Osteocyte (in vitro differentiated cells): ENCODE measurements around the gene TAF1B. TPM values are rescaled to one million over a fixed set of nuclear protein-coding genes. Genes with fewer than 3 reads are reported as not detected.
"Not testable (repeated sequence)": the region's sequence is repeated elsewhere in the genome, so short reads cannot be mapped to it uniquely, and the experiment has no call there.

Experiments used
- DNase-seq: peaks from one replicate; pipeline ENCODE4 v3.0.0; 2021; ENCODE audit warnings: mixed read lengths; ENCODE audit not compliant: unreplicated experiment; ENCODE audit errors: extremely low spot score
- H3K27ac Mint-ChIP-seq: one replicate; pipeline ENCODE4 v1.8.0; 2021; ENCODE audit warnings: mild to moderate bottlenecking, mixed read lengths; ENCODE audit not compliant: unreplicated experiment
- H3K27me3 Mint-ChIP-seq: one replicate; pipeline ENCODE4 v1.8.0; 2021; ENCODE audit warnings: mixed read lengths; ENCODE audit not compliant: unreplicated experiment
- H3K36me3 Mint-ChIP-seq: one replicate; pipeline ENCODE4 v1.8.0; 2021; ENCODE audit warnings: mixed read lengths; ENCODE audit not compliant: unreplicated experiment
- H3K4me1 Mint-ChIP-seq: one replicate; pipeline ENCODE4 v1.8.0; 2021; ENCODE audit warnings: mixed read lengths; ENCODE audit not compliant: unreplicated experiment
- H3K4me3 Mint-ChIP-seq: one replicate; pipeline ENCODE4 v1.8.0; 2021; ENCODE audit warnings: mild to moderate bottlenecking, moderate library complexity, mixed read lengths; ENCODE audit not compliant: unreplicated experiment
- H3K9me3 Mint-ChIP-seq: one replicate; pipeline ENCODE4 v1.8.0; 2021; ENCODE audit warnings: mixed read lengths; ENCODE audit not compliant: unreplicated experiment
- CTCF ChIP-seq: fragments of 200-600 bp; sonication (generic); IDR thresholded peaks from 2 replicates; pipeline ENCODE4 v1.5.0; 2021; ENCODE audit warnings: antibody characterized with exemption, mild to moderate bottlenecking, moderate library complexity
- total RNA-seq: library from RNA; stranded (reverse); gene quantifications from 2 replicates; pipeline ENCODE4 v1.2.1, GENCODE V29; 2021

The TAF1B gene
- total RNA-seq, 1 donor from 2014 or later: 23.0 TPM

DNA sequence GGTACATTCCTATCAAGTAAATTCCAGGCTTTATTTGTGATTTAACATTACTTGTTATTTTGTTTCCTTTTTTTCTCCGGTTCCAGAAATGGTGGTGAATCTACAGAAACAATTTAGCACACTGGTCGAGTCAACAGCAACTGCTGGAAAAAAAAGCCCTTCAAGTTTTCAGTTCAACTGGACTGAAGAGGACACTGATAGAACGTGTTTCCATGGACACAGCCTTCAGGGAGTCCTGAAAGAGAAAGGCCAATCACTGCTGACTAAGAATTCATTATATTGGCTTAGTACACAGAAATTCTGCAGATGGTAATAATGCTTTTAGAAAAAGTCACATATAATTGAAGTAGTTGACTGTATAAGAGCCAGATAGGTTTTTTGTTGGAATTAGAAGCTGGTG is 76.2 kb downstream of the TAF1B start:
- DNase-seq: no peak
- no peak overlapping the region for H3K4me3 Mint-ChIP-seq
- no peaks in the 10 kb centered on the region for H3K27me3 Mint-ChIP-seq
- TF ChIP-seq CTCF: no peak
- H3K27ac Mint-ChIP-seq: no peak overlapping the region
- peaks cover 7% of the 10 kb centered on the region for H3K4me1 Mint-ChIP-seq
- peaks cover 15% of the 10 kb centered on the region for H3K36me3 Mint-ChIP-seq
- H3K9me3 Mint-ChIP-seq: no peaks in the 10 kb centered on the region

- H3K4me3 Mint-ChIP-seq, H3K4me1 Mint-ChIP-seq, H3K27ac Mint-ChIP-seq, DNase-seq, H3K9me3 Mint-ChIP-seq, H3K27me3 Mint-ChIP-seq: not testable (repeated sequence)
- peaks cover 36% of the 10 kb centered on the region for H3K36me3 Mint-ChIP-seq
Measured at GRCh38 chr2:9927020-9927419, 83.7 kb downstream of the TAF1B start.

- H3K9me3 Mint-ChIP-seq: no peaks in the 10 kb centered on the region
- H3K27ac Mint-ChIP-seq: no peak overlapping the region
- H3K36me3 Mint-ChIP-seq: peaks cover 23% of the 10 kb centered on the region
- no peaks in the 10 kb centered on the region for H3K27me3 Mint-ChIP-seq
- no peak for DNase-seq
- H3K4me3 Mint-ChIP-seq: no peak overlapping the region
- peaks cover 26% of the 10 kb centered on the region for H3K4me1 Mint-ChIP-seq
- no peak for TF ChIP-seq CTCF
Measured at GRCh38 chr2:9937258-9937657, 94.0 kb downstream of the TAF1B start.

DNA sequence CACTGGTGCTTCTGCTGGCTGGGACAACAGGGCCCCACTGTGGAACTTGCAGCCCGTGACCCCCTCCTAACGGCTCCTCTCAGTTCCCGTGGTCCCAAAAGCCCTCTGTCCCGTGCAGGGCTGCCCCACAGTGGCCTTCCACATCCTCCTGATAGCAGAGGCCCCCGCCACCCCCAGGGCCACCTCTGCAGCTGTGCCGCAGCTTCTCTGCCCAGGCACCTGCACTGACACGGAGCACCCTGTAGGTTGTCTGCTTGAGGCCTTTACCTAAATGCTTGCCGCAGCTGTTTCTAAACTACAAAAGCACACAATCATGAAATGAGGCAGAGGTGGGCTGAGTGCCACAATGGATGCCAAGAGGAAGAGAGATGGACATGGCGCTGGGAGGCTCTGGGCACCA is 94.7 kb downstream of the TAF1B start:
- no peak for DNase-seq
- Mint-ChIP-seq H3K27me3 (no peaks in the 10 kb centered on the region), H3K9me3 (no peaks in the 10 kb centered on the region), H3K4me3 (no peak overlapping the region), H3K27ac (no peak overlapping the region), H3K36me3 (peaks cover 21% of the 10 kb centered on the region), H3K4me1 (peaks cover 26% of the 10 kb centered on the region)
- TF ChIP-seq CTCF: no peak

GRCh38 chr2:9939587-9940485 is 96.6 kb downstream of the TAF1B start:
- H3K36me3 Mint-ChIP-seq: peaks cover 11% of the 10 kb centered on the region
- no peaks in the 10 kb centered on the region for H3K27me3 Mint-ChIP-seq
- no peak for DNase-seq
- H3K9me3 Mint-ChIP-seq: no peaks in the 10 kb centered on the region
- peaks cover 26% of the 10 kb centered on the region for H3K4me1 Mint-ChIP-seq
- H3K4me3 Mint-ChIP-seq: no peak overlapping the region
- H3K27ac Mint-ChIP-seq: no peak overlapping the region
- no peak for TF ChIP-seq CTCF
